ENCODE results near the gene YWHAQ. TPM values are rescaled to one million over a fixed set of nuclear protein-coding genes. Genes with fewer than 3 reads are reported as not detected.

YWHAQ gene
- 235 and 240 TPM in 2 replicates for polyA plus RNA-seq (2012; rRNA removed)
- 327 and 349 TPM in 2 replicates for polyA plus RNA-seq (2012; cell fraction: cytosol; rRNA removed)
- polyA plus RNA-seq (2012; cell fraction: nucleus; rRNA removed), result 114 and 122 TPM in 2 replicates

DNA sequence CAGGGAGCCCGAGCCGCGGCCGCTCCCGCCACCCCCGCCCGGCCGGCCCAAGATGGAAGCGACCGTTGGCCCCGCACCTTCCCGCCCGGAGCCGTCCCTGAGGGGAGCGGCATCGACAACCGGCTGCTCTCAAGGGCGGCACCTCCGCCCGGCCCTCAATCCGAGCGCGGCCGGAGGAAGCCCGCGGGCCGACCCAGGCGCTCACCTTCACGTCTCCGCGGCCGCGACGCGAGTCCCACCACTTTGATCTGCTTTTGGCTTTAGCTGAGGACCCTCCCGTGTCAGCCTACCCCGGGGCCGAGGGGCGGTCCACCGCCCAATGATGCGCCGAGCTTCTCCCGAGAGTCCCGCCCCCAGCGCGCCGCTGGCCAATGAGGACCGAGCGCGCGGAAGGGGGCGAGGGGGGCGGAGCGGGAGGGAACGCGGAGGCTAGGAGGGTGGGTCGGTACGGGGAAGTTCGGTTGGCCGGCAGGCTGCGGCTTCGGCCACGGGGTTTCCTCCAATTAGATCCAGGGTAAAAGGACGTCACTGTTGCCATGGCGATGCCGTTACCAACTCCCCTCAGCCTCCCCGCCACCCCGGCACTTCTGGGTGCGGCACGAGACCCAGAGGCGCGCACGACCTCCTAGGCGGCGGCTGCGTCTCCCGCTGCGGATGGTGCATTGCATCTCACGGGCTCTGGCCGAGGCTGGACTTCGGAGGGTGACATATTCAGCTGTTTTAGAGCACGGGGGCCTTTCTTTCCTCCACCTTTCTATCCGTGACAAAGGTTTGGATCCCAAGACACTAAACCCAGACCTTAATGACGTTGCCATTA lies at the start of gene YWHAQ:
Gene YWHAQ, minus strand, starts transcription at position 262 of the 817 bp plus-strand sequence. CDS start 545 bp downstream, outside the sequence.
- Histone ChIP-seq H3K79me2 (ENCODE audit: insufficient read depth) (peaks cover 44% of the 10 kb centered on the region), H3K4me3 (ENCODE audit: low read depth in 2 of 2, low read length in 1 of 2) (peak within 1 kb of the TSS; percentile 84), H3K27me3 (ENCODE audit: insufficient read depth) (no peaks in the 10 kb centered on the region), H3K4me2 (peak within 1 kb of the TSS; percentile 92), H3K9ac (peak within 1 kb of the TSS; percentile 91), H3K4me1 (ENCODE audit: control insufficient read depth in 1 of 2, insufficient read depth in 2 of 2, low read depth in 1 of 2, low read length in 1 of 2) (peaks cover 15 to 29% of the 10 kb centered on the region in 2 experiments; a peak in 3 of 4 replicates), H3K9me2 (no peaks in the 10 kb centered on the region), H2AFZ (ENCODE audit: low read depth) (peak within 1 kb of the TSS; percentile 83), H3K36me3 (replicated peaks in 1 of 2; ENCODE audit: control insufficient read depth in 1 of 2, insufficient read depth in 2 of 2, low read length in 1 of 2) (peaks cover 30 to 41% of the 10 kb centered on the region in 2 experiments), H3K27ac (ENCODE audit: low read depth in 2 of 2, low read length in 1 of 2) (peak within 1 kb of the TSS; percentile 74 to 95), H3K9me3 (no peaks in the 10 kb centered on the region), H3F3A (replicated peaks; ENCODE audit: insufficient read depth) (peaks cover 12% of the 10 kb centered on the region), H4K20me1 (ENCODE audit: insufficient read depth) (peaks cover 43% of the 10 kb centered on the region)
- DNase-seq, result peak; percentile 100
- ChIA-PET POLR2A (interaction anchor here (0.5 to 3.3 kb wide), 34 partner anchors 9 to 450 kb away, joined by 3 to 73 read pairs (median 4); partner anchors contain the start of genes ADAM17, CPSF3, ITGB1BP1 and TAF1B), CTCF (interaction anchor here (0.6 to 1.7 kb wide), 7 partner anchors 13 to 782 kb away, joined by 3 to 7 read pairs (median 4); partner anchors contain the start of genes ADAM17 and TAF1B)
- 2% methylated on average over 39 of the region's 84 CpGs for WGBS (ENCODE audit: low lambda C conversion rate)
- TF ChIP-seq GATA2 (CRISPR knock-in tag; IDR thresholded peaks at IDR 0.05), result no peak
- TF ChIP-seq FOXJ3 (CRISPR knock-in tag; IDR thresholded peaks at IDR 0.05), result 0 out of 2 replicates have a peak, but pooled peaks have one; percentile 11
- TF ChIP-seq, protein P1, sequence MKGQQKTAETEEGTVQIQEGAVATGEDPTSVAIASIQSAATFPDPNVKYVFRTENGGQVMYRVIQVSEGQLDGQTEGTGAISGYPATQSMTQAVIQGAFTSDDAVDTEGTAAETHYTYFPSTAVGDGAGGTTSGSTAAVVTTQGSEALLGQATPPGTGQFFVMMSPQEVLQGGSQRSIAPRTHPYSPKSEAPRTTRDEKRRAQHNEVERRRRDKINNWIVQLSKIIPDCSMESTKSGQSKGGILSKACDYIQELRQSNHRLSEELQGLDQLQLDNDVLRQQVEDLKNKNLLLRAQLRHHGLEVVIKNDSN (IDR thresholded peaks at IDR 0.05; ENCODE audit: borderline replicate concordance, low read depth), result no peak; the same call in 1 of the 2 replicates
- peak; percentile 44 for TF ChIP-seq FOXM1 (IDR thresholded peaks at IDR 0.05; ENCODE audit: low read depth)
- TF ChIP-seq ELF1 (IDR thresholded peaks at IDR 0.05), result 0 out of 2 replicates have a peak, but pooled peaks have one; percentile 42
- TF ChIP-seq, protein P2, sequence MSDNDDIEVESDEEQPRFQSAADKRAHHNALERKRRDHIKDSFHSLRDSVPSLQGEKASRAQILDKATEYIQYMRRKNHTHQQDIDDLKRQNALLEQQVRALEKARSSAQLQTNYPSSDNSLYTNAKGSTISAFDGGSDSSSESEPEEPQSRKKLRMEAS (IDR thresholded peaks at IDR 0.05; ENCODE audit: low read depth), result peak; percentile 88
- TF ChIP-seq SIN3A (IDR thresholded peaks at IDR 0.05; ENCODE audit: borderline replicate concordance, low read depth, low read length), result peak; percentile 41; the same call in 1 of the 2 replicates
- TF ChIP-seq GABPA (IDR thresholded peaks at IDR 0.05; ENCODE audit: low read depth), result 0 out of 2 replicates have a peak, but pooled peaks have one; percentile 6
- peak; percentile 100 for TF ChIP-seq RFX5 (IDR thresholded peaks at IDR 0.05; ENCODE audit: low read length)
- peak; percentile 95 for TF ChIP-seq CHD2 (IDR thresholded peaks at IDR 0.05; ENCODE audit: low read length, partially characterized antibody)
- TF ChIP-seq NFIC (IDR thresholded peaks at IDR 0.05; ENCODE audit: borderline replicate concordance), result no peak
- TF ChIP-seq, protein P3, sequence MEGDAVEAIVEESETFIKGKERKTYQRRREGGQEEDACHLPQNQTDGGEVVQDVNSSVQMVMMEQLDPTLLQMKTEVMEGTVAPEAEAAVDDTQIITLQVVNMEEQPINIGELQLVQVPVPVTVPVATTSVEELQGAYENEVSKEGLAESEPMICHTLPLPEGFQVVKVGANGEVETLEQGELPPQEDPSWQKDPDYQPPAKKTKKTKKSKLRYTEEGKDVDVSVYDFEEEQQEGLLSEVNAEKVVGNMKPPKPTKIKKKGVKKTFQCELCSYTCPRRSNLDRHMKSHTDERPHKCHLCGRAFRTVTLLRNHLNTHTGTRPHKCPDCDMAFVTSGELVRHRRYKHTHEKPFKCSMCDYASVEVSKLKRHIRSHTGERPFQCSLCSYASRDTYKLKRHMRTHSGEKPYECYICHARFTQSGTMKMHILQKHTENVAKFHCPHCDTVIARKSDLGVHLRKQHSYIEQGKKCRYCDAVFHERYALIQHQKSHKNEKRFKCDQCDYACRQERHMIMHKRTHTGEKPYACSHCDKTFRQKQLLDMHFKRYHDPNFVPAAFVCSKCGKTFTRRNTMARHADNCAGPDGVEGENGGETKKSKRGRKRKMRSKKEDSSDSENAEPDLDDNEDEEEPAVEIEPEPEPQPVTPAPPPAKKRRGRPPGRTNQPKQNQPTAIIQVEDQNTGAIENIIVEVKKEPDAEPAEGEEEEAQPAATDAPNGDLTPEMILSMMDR (IDR thresholded peaks at IDR 0.05), result no peak
- TF ChIP-seq RXRA (IDR thresholded peaks at IDR 0.05; ENCODE audit: borderline replicate concordance, low read depth), result no peak
- TF ChIP-seq, protein P4, sequence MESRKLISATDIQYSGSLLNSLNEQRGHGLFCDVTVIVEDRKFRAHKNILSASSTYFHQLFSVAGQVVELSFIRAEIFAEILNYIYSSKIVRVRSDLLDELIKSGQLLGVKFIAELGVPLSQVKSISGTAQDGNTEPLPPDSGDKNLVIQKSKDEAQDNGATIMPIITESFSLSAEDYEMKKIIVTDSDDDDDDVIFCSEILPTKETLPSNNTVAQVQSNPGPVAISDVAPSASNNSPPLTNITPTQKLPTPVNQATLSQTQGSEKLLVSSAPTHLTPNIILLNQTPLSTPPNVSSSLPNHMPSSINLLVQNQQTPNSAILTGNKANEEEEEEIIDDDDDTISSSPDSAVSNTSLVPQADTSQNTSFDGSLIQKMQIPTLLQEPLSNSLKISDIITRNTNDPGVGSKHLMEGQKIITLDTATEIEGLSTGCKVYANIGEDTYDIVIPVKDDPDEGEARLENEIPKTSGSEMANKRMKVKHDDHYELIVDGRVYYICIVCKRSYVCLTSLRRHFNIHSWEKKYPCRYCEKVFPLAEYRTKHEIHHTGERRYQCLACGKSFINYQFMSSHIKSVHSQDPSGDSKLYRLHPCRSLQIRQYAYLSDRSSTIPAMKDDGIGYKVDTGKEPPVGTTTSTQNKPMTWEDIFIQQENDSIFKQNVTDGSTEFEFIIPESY (IDR thresholded peaks at IDR 0.05; ENCODE audit: borderline replicate concordance, low read depth), result no peak
- TF ChIP-seq, protein P5, sequence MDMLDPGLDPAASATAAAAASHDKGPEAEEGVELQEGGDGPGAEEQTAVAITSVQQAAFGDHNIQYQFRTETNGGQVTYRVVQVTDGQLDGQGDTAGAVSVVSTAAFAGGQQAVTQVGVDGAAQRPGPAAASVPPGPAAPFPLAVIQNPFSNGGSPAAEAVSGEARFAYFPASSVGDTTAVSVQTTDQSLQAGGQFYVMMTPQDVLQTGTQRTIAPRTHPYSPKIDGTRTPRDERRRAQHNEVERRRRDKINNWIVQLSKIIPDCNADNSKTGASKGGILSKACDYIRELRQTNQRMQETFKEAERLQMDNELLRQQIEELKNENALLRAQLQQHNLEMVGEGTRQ (IDR thresholded peaks at IDR 0.05; ENCODE audit: borderline replicate concordance, low read depth, low read length), result no peak; the same call in 1 of the 2 replicates
- peak; percentile 95 for TF ChIP-seq TAF1 (IDR thresholded peaks at IDR 0.05; ENCODE audit: borderline replicate concordance, low read depth, low read length)
- TF ChIP-seq MEF2A (IDR thresholded peaks at IDR 0.05; ENCODE audit: borderline replicate concordance, low read depth), result no peak
- peak; percentile 34; the same call in 1 of the 2 replicates for TF ChIP-seq TCF12 (IDR thresholded peaks at IDR 0.05)
- peak; percentile 97 for TF ChIP-seq MXI1 (IDR thresholded peaks at IDR 0.05; ENCODE audit: low read depth, low read length)
- TF ChIP-seq EP300 (IDR thresholded peaks at IDR 0.05; ENCODE audit: borderline replicate concordance in 1 of 2, low read depth in 1 of 2, low read length in 1 of 2), result peak; percentile 45 to 46; a peak in 2 of 4 replicates
- TF ChIP-seq, protein P6, sequence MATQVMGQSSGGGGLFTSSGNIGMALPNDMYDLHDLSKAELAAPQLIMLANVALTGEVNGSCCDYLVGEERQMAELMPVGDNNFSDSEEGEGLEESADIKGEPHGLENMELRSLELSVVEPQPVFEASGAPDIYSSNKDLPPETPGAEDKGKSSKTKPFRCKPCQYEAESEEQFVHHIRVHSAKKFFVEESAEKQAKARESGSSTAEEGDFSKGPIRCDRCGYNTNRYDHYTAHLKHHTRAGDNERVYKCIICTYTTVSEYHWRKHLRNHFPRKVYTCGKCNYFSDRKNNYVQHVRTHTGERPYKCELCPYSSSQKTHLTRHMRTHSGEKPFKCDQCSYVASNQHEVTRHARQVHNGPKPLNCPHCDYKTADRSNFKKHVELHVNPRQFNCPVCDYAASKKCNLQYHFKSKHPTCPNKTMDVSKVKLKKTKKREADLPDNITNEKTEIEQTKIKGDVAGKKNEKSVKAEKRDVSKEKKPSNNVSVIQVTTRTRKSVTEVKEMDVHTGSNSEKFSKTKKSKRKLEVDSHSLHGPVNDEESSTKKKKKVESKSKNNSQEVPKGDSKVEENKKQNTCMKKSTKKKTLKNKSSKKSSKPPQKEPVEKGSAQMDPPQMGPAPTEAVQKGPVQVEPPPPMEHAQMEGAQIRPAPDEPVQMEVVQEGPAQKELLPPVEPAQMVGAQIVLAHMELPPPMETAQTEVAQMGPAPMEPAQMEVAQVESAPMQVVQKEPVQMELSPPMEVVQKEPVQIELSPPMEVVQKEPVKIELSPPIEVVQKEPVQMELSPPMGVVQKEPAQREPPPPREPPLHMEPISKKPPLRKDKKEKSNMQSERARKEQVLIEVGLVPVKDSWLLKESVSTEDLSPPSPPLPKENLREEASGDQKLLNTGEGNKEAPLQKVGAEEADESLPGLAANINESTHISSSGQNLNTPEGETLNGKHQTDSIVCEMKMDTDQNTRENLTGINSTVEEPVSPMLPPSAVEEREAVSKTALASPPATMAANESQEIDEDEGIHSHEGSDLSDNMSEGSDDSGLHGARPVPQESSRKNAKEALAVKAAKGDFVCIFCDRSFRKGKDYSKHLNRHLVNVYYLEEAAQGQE (IDR thresholded peaks at IDR 0.05; ENCODE audit: low read depth, low read length), result no peak

Measured in SK-N-SH (cell line).